H7 (cell line): ENCODE measurements around the gene ACTR5. TPM values are rescaled to one million over a fixed set of nuclear protein-coding genes. Genes with fewer than 3 reads are reported as not detected.
A peak's percentile ranks its signal among the peaks of the same experiment; 100 is the strongest.
"Not testable (repeated sequence)": the region's sequence is repeated elsewhere in the genome, so short reads cannot be mapped to it uniquely, and the experiment has no call there.

Experiments used
- DNase-seq: peaks from one replicate; pipeline ENCODE4 v3.0.0; 2012
- H3K27me3 ChIP-seq: 2 replicates; pipeline ENCODE4 v1.6.0; 2011; ENCODE audit warnings: mild to moderate bottlenecking, low read length; ENCODE audit not compliant: control insufficient read depth, insufficient read depth
- H3K36me3 ChIP-seq: replicated peaks from 2 replicates; pipeline ENCODE4 v1.5.1; 2011; ENCODE audit warnings: low read length; ENCODE audit not compliant: control insufficient read depth, insufficient read depth
- H3K4me3 ChIP-seq: 2 replicates; pipeline ENCODE4 v1.5.1; 2011; ENCODE audit warnings: low read depth, mild to moderate bottlenecking, control low read depth, low read length, moderate library complexity; ENCODE audit not compliant: insufficient read depth
- total RNA-seq: library from RNA; depleted of rRNA; stranded (reverse); fragments of >200 nt; shearing (Covaris generic); gene quantifications from 2 replicates; pipeline ENCODE4 v1.2.3, GENCODE V29; 2014

ACTR5 gene
- total RNA-seq, 1 experiment from 2014 or later = 16.0 TPM

- not testable (repeated sequence) for H3K4me3 ChIP-seq, H3K36me3 ChIP-seq, H3K27me3 ChIP-seq, DNase-seq
Measured at GRCh38 chr20:38794057-38794456, 45.8 kb downstream of the ACTR5 start.

- Histone ChIP-seq H3K36me3 (no peaks in the 10 kb centered on the region), H3K4me3 (no peak overlapping the region), H3K27me3 (no peaks in the 10 kb centered on the region)
- no peak for DNase-seq
Measured at GRCh38 chr20:38798266-38798665, 50.0 kb downstream of the ACTR5 start.

- no peaks in the 10 kb centered on the region for H3K36me3 ChIP-seq
- no peak for DNase-seq
- no peaks in the 10 kb centered on the region for H3K27me3 ChIP-seq
- no peak overlapping the region for H3K4me3 ChIP-seq
Measured at GRCh38 chr20:38799203-38799602, 50.9 kb downstream of the ACTR5 start.

- no peak for DNase-seq
- Histone ChIP-seq H3K36me3 (no peaks in the 10 kb centered on the region), H3K27me3 (no peaks in the 10 kb centered on the region), H3K4me3 (no peak overlapping the region)
Measured at GRCh38 chr20:38800882-38801281, 52.6 kb downstream of the ACTR5 start.

- Histone ChIP-seq H3K27me3 (peaks cover 3% of the 10 kb centered on the region), H3K36me3 (no peaks in the 10 kb centered on the region), H3K4me3 (no peak overlapping the region)
- no peak for DNase-seq
Measured at GRCh38 chr20:38804221-38804620, 56.0 kb downstream of the ACTR5 start.

GRCh38 chr20:38804682-38805501 is 56.6 kb downstream of the ACTR5 start:
- peak overlapping the region; percentile 80 for H3K4me3 ChIP-seq
- peaks cover 3% of the 10 kb centered on the region for H3K27me3 ChIP-seq
- no peaks in the 10 kb centered on the region for H3K36me3 ChIP-seq
- peak; percentile 74 for DNase-seq

GRCh38 chr20:38805502-38805957 is 57.3 kb downstream of the ACTR5 start, which contains the start of gene PPP1R16B:
Gene PPP1R16B (plus strand): TSS chr20:38805697. CDS start chr20:38835926, 30,229 bp downstream.
- DNase-seq = peak; percentile 91
- peaks cover 3% of the 10 kb centered on the region for H3K27me3 ChIP-seq

GRCh38 chr20:38805958-38806854 is 57.9 kb downstream of the ACTR5 start:
- peaks cover 3% of the 10 kb centered on the region for H3K27me3 ChIP-seq
- H3K36me3 ChIP-seq = peaks cover 5% of the 10 kb centered on the region
- DNase-seq = peak; percentile 76
- peak overlapping the region; percentile 80 for H3K4me3 ChIP-seq

More at GRCh38 chr20:38805502-38805957, 57.3 kb downstream of the ACTR5 start, which contains the start of gene PPP1R16B:
- H3K4me3 ChIP-seq = peak within 1 kb of the TSS; percentile 80
- peaks cover 2% of the 10 kb centered on the region; the same call in 1 of the 2 replicates for H3K36me3 ChIP-seq

GRCh38 chr20:38806855-38807655 is 58.8 kb downstream of the ACTR5 start:
- DNase-seq = peak; percentile 40
- Histone ChIP-seq H3K27me3 (peaks cover 3% of the 10 kb centered on the region), H3K4me3 (peak overlapping the region; percentile 80), H3K36me3 (peaks cover 5% of the 10 kb centered on the region)

GRCh38 chr20:38809942-38810341 is 61.7 kb downstream of the ACTR5 start:
- Histone ChIP-seq H3K4me3 (no peak overlapping the region), H3K27me3 (peaks cover 3% of the 10 kb centered on the region), H3K36me3 (peaks cover 5% of the 10 kb centered on the region)
- DNase-seq = no peak

- H3K4me3 ChIP-seq = no peak overlapping the region
- peaks cover 5% of the 10 kb centered on the region for H3K36me3 ChIP-seq
- H3K27me3 ChIP-seq = peaks cover 3% of the 10 kb centered on the region
- DNase-seq = no peak
Measured at GRCh38 chr20:38810926-38811630, 62.8 kb downstream of the ACTR5 start.

GRCh38 chr20:38811769-38812168 is 63.5 kb downstream of the ACTR5 start:
- Histone ChIP-seq H3K4me3 (no peak overlapping the region), H3K27me3 (peaks cover 3% of the 10 kb centered on the region), H3K36me3 (peaks cover 5% of the 10 kb centered on the region)
- DNase-seq = no peak

GRCh38 chr20:38812182-38812581 is 63.9 kb downstream of the ACTR5 start:
- H3K36me3 ChIP-seq = peaks cover 5% of the 10 kb centered on the region
- no peak for DNase-seq
- no peak overlapping the region for H3K4me3 ChIP-seq
- H3K27me3 ChIP-seq = peaks cover under 1% of the 10 kb centered on the region; the same call in 1 of the 2 replicates
